GM10248 (cell line): ENCODE data around the gene PASK.

Experiments used
- CTCF ChIA-PET: fragments of 300-600 bp; sonication (Branson Sonifier 250); formaldehyde crosslinking; extraction: SDS; loops from one replicate; lab custom pipeline; 2021; ENCODE audit warnings: antibody characterized with exemption; lab: Yijun Ruan, JAX
- POLR2A ChIA-PET: fragments of 350-650 bp; sonication (Branson Sonifier 250); formaldehyde crosslinking; extraction: SDS; loops from one replicate; lab custom pipeline; 2020; ENCODE audit warnings: antibody characterized with exemption; lab: Yijun Ruan, JAX
- DNase-seq: peaks from one replicate; pipeline ENCODE4 v3.0.0; 2012; ENCODE audit errors: extremely low spot score
- TF ChIP-seq, protein P1 (sequence below): IDR thresholded peaks from 2 replicates; pipeline ENCODE4 v1.5.1; 2012; ENCODE audit warnings: mild to moderate bottlenecking, low read depth; ENCODE audit errors: extremely low read depth, missing control alignments, control extremely low read depth

PASK gene

DNA sequence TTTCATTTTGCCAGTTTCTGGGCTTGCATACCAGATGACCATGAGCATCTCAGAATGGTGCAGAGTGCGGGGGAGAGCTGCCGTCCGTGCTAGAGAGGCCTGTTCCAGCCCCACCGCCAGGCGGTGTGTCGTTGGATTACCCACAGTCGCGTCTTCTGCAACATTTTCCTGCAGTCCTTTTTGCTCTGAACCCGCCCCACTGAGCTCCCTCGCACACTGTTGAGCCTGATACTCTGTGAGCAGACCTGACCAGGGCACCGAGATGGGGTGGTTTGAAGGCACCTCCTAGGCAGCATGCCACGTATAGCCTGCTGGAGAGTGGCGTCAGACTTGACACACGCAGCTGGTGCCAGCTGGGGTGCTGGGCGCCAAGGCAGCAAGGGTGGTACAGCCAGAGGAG is 19.1 kb upstream of the PASK start:
- POLR2A ChIA-PET: no interaction called here
- CTCF ChIA-PET: interaction anchor here (0.9 to 1.4 kb wide), 2 partner anchors 29 to 90 kb away, joined by 3 read pairs; no protein-coding TSS in a partner anchor

DNA sequence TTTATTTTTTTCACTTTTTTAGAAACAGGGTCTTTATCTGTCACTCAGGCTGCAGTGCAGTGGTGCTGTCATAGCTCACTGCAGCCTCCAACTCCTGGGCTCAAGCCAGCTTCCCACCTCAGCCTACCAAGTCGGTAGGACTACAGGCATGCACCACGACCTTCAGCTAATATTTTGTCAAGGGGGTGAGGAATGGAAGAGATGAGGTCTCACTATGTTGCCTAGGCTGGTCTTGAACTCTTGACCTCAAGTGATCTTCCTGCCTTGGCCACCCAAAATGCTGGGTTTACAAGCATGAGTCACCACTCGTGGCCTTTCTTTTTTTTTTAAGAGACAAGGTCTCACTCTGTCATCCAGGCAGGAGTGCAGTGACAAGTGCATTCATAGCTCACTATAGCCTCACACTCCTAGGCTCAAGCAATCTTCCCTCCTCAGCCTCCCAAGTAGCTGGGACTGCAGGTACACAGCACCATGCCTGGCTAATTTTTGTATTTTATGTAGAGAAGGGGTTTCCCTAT is 14.4 kb upstream of the PASK start:
- TF ChIP-seq, protein P1, sequence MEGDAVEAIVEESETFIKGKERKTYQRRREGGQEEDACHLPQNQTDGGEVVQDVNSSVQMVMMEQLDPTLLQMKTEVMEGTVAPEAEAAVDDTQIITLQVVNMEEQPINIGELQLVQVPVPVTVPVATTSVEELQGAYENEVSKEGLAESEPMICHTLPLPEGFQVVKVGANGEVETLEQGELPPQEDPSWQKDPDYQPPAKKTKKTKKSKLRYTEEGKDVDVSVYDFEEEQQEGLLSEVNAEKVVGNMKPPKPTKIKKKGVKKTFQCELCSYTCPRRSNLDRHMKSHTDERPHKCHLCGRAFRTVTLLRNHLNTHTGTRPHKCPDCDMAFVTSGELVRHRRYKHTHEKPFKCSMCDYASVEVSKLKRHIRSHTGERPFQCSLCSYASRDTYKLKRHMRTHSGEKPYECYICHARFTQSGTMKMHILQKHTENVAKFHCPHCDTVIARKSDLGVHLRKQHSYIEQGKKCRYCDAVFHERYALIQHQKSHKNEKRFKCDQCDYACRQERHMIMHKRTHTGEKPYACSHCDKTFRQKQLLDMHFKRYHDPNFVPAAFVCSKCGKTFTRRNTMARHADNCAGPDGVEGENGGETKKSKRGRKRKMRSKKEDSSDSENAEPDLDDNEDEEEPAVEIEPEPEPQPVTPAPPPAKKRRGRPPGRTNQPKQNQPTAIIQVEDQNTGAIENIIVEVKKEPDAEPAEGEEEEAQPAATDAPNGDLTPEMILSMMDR: no peak
- CTCF ChIA-PET: interaction anchor here (0.9 to 1.3 kb wide), 4 partner anchors 9 to 715 kb away, joined by 3 to 4 read pairs (median 3); no protein-coding TSS in a partner anchor
- POLR2A ChIA-PET: no interaction called here
- no peak for DNase-seq

More for the DNA sequence above, 19.1 kb upstream of the PASK start:
- TF ChIP-seq, protein P1: no peak
- no peak for DNase-seq

DNA sequence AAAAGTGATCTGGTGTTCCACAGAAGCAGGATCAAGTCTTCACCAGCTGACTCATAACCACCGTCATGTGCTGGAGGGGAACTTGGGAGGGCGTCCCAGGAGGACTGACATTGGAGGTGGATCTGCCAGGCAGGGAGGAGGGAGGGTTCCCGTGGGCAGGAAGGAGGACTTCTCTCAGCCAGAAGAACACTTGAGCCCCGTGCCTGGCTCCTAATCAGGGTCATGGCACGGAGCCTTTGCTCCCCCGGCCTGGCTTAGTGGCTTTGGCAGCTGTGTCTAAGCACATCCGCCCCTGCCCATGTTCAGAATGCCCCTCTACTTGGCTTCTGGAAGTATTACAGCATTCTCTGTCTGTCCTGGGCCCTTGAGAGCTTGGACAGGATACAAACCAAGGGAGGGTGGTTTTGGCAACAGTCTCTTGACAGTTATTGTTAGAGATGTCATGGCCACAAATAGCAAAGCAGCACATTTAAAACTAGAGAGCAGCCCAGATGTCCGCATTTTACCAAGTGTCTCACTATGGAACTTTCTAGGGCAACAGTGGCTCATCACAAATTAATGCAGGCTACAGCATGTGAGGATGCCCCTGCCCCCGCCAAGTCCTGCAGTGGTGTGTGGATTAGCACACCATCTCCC is 12.5 kb upstream of the PASK start:
- CTCF ChIA-PET: no interaction called here
- DNase-seq: no peak

DNA sequence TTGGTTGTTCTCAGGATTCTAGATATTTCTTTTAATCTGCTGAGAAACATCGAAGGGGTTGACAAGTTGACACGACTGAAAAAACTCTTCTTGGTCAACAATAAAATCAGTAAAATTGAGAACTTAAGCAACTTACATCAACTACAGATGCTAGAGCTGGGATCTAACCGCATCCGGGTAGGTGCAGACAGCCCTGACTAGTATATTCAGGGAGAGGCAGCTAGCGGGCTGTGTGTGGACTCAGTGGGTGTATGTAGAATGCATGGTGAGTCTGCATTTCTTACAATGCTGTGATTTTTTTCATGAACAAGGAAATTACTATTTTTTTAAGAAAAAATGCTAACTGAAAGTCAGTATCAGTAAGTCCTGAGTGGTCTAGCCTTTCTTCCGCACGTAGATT is 11.0 kb upstream of the PASK start:
- no peak for DNase-seq
- ChIA-PET POLR2A (no interaction called here), CTCF (no interaction called here)
- TF ChIP-seq, protein P1: no peak

More for the DNA sequence above, 12.5 kb upstream of the PASK start:
- TF ChIP-seq, protein P1: no peak
- POLR2A ChIA-PET: no interaction called here

DNA sequence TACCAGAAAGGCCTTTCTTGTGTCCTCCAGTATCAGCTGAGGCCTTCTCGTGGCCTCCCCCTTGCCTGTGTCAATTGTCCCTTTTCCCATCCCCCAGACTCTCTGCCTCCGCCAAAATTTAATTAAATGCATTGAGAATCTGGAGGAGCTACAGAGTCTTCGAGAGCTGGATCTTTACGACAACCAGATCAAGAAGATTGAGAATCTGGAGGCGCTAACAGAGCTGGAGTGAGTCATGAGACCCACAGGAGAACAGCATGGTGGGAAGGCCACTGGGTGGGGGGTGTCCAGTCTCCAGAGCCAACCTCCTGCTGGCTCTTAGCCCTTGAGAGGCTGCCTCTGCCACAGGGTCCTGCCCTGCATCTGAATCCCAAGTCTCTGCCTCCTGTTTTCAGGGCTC is 9.8 kb upstream of the PASK start:
- CTCF ChIA-PET: interaction anchor here (1.1 kb wide), 1 partner anchor 22 kb away, joined by 3 read pairs; no protein-coding TSS in a partner anchor
- POLR2A ChIA-PET: no interaction called here
- no peak for DNase-seq
- TF ChIP-seq, protein P1: no peak

DNA sequence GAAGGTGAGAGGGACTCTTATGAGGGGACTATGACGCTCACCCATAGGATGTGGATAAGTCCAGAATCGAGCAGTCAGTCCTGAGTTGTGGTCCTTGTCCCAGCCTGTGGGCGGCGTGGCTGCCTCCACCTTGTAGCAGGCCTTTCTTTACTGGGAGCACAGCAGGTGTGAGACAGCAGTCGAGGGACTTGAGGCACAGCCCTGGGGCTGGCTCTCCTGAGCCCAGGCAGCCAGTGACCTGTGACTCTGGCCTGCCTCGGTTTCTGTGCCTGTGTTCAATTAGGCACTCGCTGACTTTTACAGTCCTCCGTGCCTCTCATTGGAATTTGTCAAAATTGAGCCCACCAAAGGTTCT is 9.3 kb upstream of the PASK start:
- TF ChIP-seq, protein P1: no peak
- POLR2A ChIA-PET: no interaction called here
- CTCF ChIA-PET: interaction anchor here (1.1 to 1.4 kb wide), 2 partner anchors 14 to 22 kb away, joined by 3 read pairs; no protein-coding TSS in a partner anchor

More for the DNA sequence above, 9.3 kb upstream of the PASK start:
- DNase-seq: no peak
